Kidney (tissue), 14 donors: ENCODE results near the gene R3HCC1L. TPM values are rescaled to one million over a fixed set of nuclear protein-coding genes. Genes with fewer than 3 reads are reported as not detected.

Experiments
- DNase-seq, 5 donors: peaks; one replicate each; pipeline ENCODE4 v3.0.0-alpha.2; 2013 to 2020
- FAIRE-seq: peaks from 2 replicates; lab custom pipeline; 2012; peaks lifted over from hg19 to GRCh38; lab: Jason Lieb, UNC
- H3K27ac ChIP-seq, 2 donors: one replicate each; pipeline ENCODE4 v1.7.0; 2013; ENCODE audit warnings: low read depth in 2 of 2, low read length in 2 of 2, inconsistent platforms in 1 of 2
- H3K27me3 ChIP-seq: one replicate; pipeline ENCODE4 v1.7.1; 2013; ENCODE audit warnings: low read length, inconsistent platforms; ENCODE audit not compliant: control insufficient read depth, insufficient read depth
- H3K36me3 ChIP-seq, 3 donors: one replicate each; pipeline versions ENCODE4 v1.7.0 to v1.7.1; 2013; ENCODE audit warnings: low read length in 3 of 3, control low read depth in 1 of 3, inconsistent platforms in 1 of 3; ENCODE audit not compliant: insufficient read depth in 3 of 3, control insufficient read depth in 2 of 3
- H3K4me1 ChIP-seq, 3 donors: one replicate each; pipeline versions ENCODE4 v1.7.0 to v1.7.1; 2013; ENCODE audit warnings: low read length in 3 of 3, inconsistent platforms in 1 of 3, low read depth in 1 of 3; ENCODE audit not compliant: control insufficient read depth in 2 of 3, insufficient read depth in 2 of 3
- H3K4me3 ChIP-seq, 3 donors: one replicate each; pipeline versions ENCODE4 v1.7.0 to v1.8.1; 2013; ENCODE audit warnings: low read length in 3 of 3, control low read depth in 1 of 3, inconsistent platforms in 1 of 3
- H3K9ac ChIP-seq, 3 donors: one replicate each; pipeline versions ENCODE4 v1.7.0 to v1.7.1; 2013; ENCODE audit warnings: low read length in 3 of 3, control low read depth in 1 of 3, inconsistent platforms in 1 of 3
- H3K9me3 ChIP-seq, 3 donors: one replicate each; pipeline versions ENCODE4 v1.7.0 to v1.7.1; 2013; ENCODE audit warnings: low read length in 3 of 3, control low read depth in 1 of 3, inconsistent platforms in 1 of 3; ENCODE audit not compliant: control insufficient read depth in 2 of 3, insufficient read depth in 1 of 3
- CTCF ChIP-seq: IDR thresholded peaks from 3 replicates; pipeline ENCODE4 v1.5.1; 2012; ENCODE audit warnings: mild to moderate bottlenecking, moderate library complexity, borderline replicate concordance; ENCODE audit not compliant: insufficient read depth; ENCODE audit errors: extremely low read depth
- intact Hi-C: fragments of 100-400 bp; cut with DNase I; formaldehyde crosslinking; loops from one replicate; pipeline ENCODE4 v1.11.1; 2022
- polyA plus RNA-seq: library from polyadenylated mRNA; stranded (reverse); fragments of 350-450 nt; fragmentation: Illumina TruSeq; extraction: RNeasy Lipid Tissue Mini Kit (QIAGEN cat#74804); gene quantifications from one replicate; pipeline ENCODE4 v1.2.3, GENCODE V29; 2014; ENCODE audit warnings: low read depth, low replicate concordance; ENCODE audit not compliant: insufficient read depth
- total RNA-seq: library from RNA; stranded (reverse); fragmentation: NEBNext Ultra II Directional; extraction: Animal tissue kit (Norgen Biotek cat#: 25700); gene quantifications from one replicate; pipeline ENCODE4 v1.2.1, GENCODE V29; 2021
- donor health status: control.
- donor health status: control.
- donor health status: control.
- donor health status: control.
- donor health status: control.
- donor health status: DM: yes; HTN: yes; CAD: no.
- donor health status: Normal renal cell carcinoma (clear cell type).

R3HCC1L gene
- total and polyA plus RNA-seq, 2 donors from 2014 or later: 9.7 to 17.0 TPM

DNA sequence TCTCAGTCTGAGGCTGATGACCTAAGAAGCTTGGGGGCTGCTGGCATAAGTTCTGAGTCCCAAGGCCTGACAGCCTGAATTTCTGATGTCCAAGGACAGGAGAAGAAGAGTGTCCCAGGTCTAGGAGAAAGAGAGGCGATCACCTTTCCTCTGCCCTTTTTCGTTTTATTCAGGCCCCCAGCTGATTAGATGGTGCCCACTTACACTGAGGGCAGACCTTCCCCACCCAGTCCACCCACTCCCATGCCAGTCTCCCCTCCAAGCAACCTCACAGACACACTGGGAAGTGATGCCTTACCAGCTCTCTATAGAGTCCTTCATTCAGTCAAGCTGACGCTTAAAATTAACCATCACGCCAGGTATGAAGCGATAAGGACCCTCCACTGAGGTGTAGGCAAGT is 152.9 kb downstream of the R3HCC1L start:
- intact Hi-C loops: no loop called here
- Histone ChIP-seq H3K4me3 (no peak overlapping the region), H3K36me3 (no peaks in the 10 kb centered on the region), H3K27ac (no peak overlapping the region), H3K4me1 (no peaks in the 10 kb centered on the region), H3K9ac (no peak overlapping the region), H3K9me3 (no peaks in the 10 kb centered on the region), H3K27me3 (no peaks in the 10 kb centered on the region)
- no peak for TF ChIP-seq CTCF
- DNase-seq (no peak), FAIRE-seq (no peak)

DNA sequence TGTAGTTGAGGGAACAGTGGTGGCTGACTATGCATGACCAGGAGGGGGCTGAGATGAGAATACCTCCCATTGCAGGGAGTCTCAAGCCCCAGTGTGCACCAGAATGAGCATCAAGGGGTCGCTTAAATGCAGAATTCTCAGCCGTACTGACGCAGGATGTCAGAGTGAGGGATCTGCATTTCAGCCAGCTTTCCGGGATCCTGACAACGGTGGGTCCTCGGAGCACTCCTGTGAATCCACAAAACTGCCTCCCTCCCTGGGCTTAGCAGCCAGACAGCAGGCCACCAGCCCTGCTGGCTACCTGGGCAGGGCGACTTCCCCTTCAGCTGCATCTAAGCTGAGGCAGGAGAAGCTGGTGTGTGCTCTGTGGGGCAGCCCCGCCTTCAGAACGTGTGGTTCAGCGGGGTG is 155.3 kb downstream of the R3HCC1L start:
- no peak for FAIRE-seq
- H3K27ac ChIP-seq: no peak overlapping the region
- no peaks in the 10 kb centered on the region for H3K9me3 ChIP-seq
- H3K9ac ChIP-seq: no peak overlapping the region
- H3K4me3 ChIP-seq: no peak overlapping the region
- no peaks in the 10 kb centered on the region for H3K36me3 ChIP-seq
- H3K27me3 ChIP-seq: no peaks in the 10 kb centered on the region
- intact Hi-C loops: no loop called here
- no peak for TF ChIP-seq CTCF
- DNase-seq: no peak
- peaks cover 0 to 8% (median 0%) of the 10 kb centered on the region in 3 donors for H3K4me1 ChIP-seq

DNA sequence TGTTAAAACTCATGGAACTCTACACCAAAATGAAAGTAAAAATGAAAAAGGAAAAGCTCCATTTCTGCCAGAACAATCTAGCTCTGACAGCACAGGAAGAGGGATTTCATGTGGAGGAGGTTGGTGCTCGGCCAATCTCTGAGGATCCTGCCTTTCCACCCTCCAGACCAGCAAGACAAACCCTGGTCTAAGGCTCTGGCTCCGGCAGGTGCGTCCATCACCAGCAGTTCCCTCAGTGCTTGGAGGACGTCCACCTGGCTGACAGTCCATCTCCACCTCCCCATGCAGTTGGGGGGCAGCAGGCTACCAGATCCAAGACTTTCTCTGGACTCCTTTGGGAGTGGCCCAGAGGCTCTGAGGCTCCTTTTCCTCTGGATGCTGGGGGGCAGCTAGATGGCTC is 158.5 kb downstream of the R3HCC1L start:
- DNase-seq (no peak), FAIRE-seq (no peak)
- peaks cover 0 to 8% (median 0%) of the 10 kb centered on the region in 3 donors for H3K4me1 ChIP-seq
- no peaks in the 10 kb centered on the region for H3K36me3 ChIP-seq
- no peaks in the 10 kb centered on the region for H3K9me3 ChIP-seq
- no peak overlapping the region for H3K27ac ChIP-seq
- no peak overlapping the region for H3K4me3 ChIP-seq
- no peak for TF ChIP-seq CTCF
- intact Hi-C loops: no loop called here
- no peaks in the 10 kb centered on the region for H3K27me3 ChIP-seq
- H3K9ac ChIP-seq: no peak overlapping the region
